ENCODE data around the gene VRK1.

VRK1 gene

GRCh38 chr14:96783043-96783914 is 13.9 kb upstream of the VRK1 start:
- Histone ChIP-seq H3K9ac (peak overlapping the region in 2 of 11 experiments; percentile 18 to 40; a peak in 3 of 22 replicates), H3K27ac (peak overlapping the region in 7 of 11 experiments; percentile 24 to 73 (median 46); a peak in 12 of 22 replicates), H3K4me3 (no peak overlapping the region), H3K9me3 (replicated peaks in 1 of 11) (peaks cover 0 to 11% (median 0%) of the 10 kb centered on the region in 11 experiments; a peak in 2 of 22 replicates), H3K27me3 (no peaks in the 10 kb centered on the region), H3K4me1 (peaks cover 0 to 28% (median 18%) of the 10 kb centered on the region in 10 experiments; a peak in 12 of 20 replicates), H3K4me2 (peak overlapping the region in 8 of 11 experiments; percentile 25 to 85 (median 66); a peak in 13 of 22 replicates), H4K20me1 (no peaks in the 10 kb centered on the region), H3K36me3 (no peaks in the 10 kb centered on the region)
- no peak for TF ChIP-seq Cebpa-rat (IDR thresholded peaks at IDR 0.05)

- Histone ChIP-seq H3K4me1 (peaks cover 0 to 28% (median 18%) of the 10 kb centered on the region in 10 experiments; a peak in 12 of 20 replicates), H3K27me3 (no peaks in the 10 kb centered on the region), H3K4me3 (no peak overlapping the region), H3K27ac (peak overlapping the region in 7 of 11 experiments; percentile 16 to 73 (median 52); a peak in 11 of 22 replicates), H3K4me2 (peak overlapping the region in 8 of 11 experiments; percentile 25 to 85 (median 66); a peak in 13 of 22 replicates), H3K9me3 (replicated peaks in 1 of 11) (peaks cover 0 to 11% (median 0%) of the 10 kb centered on the region in 11 experiments; a peak in 2 of 22 replicates), H3K36me3 (no peaks in the 10 kb centered on the region), H4K20me1 (no peaks in the 10 kb centered on the region), H3K9ac (peak overlapping the region in 3 of 11 experiments; percentile 21 to 41 (median 40); a peak in 3 of 22 replicates)
- peak in 9 of 11 experiments; percentile 49 to 94 (median 83); a peak in 16 of 22 replicates for TF ChIP-seq Cebpa-rat (IDR thresholded peaks at IDR 0.05)
Measured at GRCh38 chr14:96783915-96784224, 13.3 kb upstream of the VRK1 start.

DNA sequence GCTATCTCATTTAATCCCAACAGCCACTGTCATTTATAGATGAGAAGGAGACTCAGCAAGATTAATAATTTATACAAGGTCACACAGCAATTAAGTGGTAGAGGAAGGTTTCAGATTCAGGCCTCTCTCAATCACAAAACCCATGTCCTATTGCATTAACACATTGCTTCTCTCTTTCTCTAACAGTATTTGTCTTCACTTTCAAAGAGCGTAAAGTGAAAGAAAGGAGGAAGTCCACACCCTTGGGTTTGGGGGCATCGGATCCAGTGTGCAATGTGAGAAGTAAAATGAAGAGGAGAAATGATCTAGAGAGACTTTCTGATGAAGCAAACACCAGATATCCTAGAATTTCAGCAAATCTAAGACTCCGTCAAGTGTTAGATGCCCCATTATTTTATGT is 7.0 kb upstream of the VRK1 start:
- Histone ChIP-seq H3K4me3 (no peak overlapping the region), H3K27ac (no peak overlapping the region), H3K9me3 (replicated peaks in 1 of 11) (0 out of 22 replicates have a peak, but pooled peaks cover 0 to 5% (median 0%) of the 10 kb centered on the region in 11 experiments), H3K4me2 (peak overlapping the region in 3 of 11 experiments; percentile 20 to 47 (median 22); a peak in 7 of 22 replicates), H3K36me3 (no peaks in the 10 kb centered on the region), H3K9ac (no peak overlapping the region), H4K20me1 (no peaks in the 10 kb centered on the region), H3K4me1 (peaks cover 0 to 13% (median 0%) of the 10 kb centered on the region in 10 experiments; a peak in 2 of 20 replicates), H3K27me3 (no peaks in the 10 kb centered on the region)
- TF ChIP-seq Cebpa-rat (IDR thresholded peaks at IDR 0.05) = no peak

DNA sequence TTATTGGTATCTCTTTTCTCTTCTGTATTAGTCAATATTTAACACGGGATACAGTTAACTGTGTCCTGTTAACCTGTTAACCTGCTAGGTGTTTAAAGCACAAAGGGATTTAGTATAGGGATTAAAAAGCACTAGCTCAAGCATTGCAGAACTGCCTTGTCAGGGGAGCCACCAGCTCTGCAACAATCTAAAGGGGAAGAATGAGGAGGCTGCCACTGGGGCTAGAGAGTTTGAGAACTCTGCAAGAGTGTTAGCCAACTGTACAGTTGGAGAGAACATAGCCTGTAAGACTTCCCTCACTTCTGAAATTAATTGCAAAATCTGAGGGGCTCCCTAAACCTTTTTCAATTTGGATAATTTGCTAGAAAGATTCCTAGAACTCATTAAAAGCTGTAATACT is 6.5 kb upstream of the VRK1 start:
- Histone ChIP-seq H3K4me3 (no peak overlapping the region), H3K4me1 (peaks cover 0 to 18% (median 0%) of the 10 kb centered on the region in 10 experiments; a peak in 2 of 20 replicates), H3K9ac (no peak overlapping the region), H3K27ac (no peak overlapping the region), H3K36me3 (no peaks in the 10 kb centered on the region), H3K9me3 (replicated peaks in 1 of 11) (no peaks in the 10 kb centered on the region), H3K27me3 (no peaks in the 10 kb centered on the region), H4K20me1 (no peaks in the 10 kb centered on the region), H3K4me2 (no peak overlapping the region)
- TF ChIP-seq Cebpa-rat (IDR thresholded peaks at IDR 0.05) = no peak

- H3K9ac ChIP-seq = no peak overlapping the region
- TF ChIP-seq Cebpa-rat (IDR thresholded peaks at IDR 0.05) = no peak
- H3K4me2 ChIP-seq = no peak overlapping the region
- H4K20me1 ChIP-seq = no peaks in the 10 kb centered on the region
- no peaks in the 10 kb centered on the region for H3K9me3 ChIP-seq (replicated peaks in 1 of 11)
- peaks cover 0 to 19% (median 4%) of the 10 kb centered on the region in 10 experiments; a peak in 2 of 20 replicates for H3K4me1 ChIP-seq
- H3K4me3 ChIP-seq = no peak overlapping the region
- H3K36me3 ChIP-seq = no peaks in the 10 kb centered on the region
- H3K27me3 ChIP-seq = no peaks in the 10 kb centered on the region
- no peak overlapping the region for H3K27ac ChIP-seq
Measured at GRCh38 chr14:96792003-96792402, 5.2 kb upstream of the VRK1 start.

DNA sequence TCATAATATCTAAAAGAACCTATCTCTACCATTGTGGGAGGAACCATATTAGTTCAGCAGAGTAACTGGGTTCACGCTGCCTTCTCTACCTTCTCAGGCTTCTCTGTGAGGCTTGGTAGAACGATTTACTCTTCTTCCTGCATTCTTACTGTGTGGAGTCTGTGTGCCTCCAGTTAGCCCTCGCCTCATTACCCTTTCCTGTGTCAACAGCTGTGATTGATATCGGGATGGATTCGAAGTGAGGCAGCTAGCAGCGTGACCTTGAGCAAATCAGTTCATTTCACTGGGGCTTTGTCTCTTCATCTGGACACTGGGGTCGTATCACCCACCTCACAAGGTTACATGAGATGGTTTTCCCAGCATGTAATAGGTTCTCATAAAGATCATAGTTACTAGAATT is 4.6 kb upstream of the VRK1 start:
- no peak for TF ChIP-seq Cebpa-rat (IDR thresholded peaks at IDR 0.05)

DNA sequence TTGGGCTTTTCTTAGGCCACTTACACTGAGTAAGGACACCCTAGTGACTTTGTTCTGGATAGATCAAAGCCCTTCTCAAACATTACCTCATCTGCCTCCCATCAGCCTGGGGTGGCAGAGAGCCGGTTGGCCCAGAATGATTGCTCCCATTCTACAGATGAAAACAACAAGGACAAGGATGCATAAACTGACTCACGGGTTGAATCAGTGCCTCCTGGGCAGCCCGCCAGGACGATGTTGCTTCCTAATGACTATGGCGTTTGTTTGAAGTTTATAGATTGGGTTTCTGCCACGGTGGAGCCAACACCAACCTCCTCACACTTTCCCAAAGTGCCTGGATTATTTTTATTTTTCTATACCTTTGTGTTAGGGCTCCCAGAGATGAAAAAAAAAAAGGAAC is 3.6 kb upstream of the VRK1 start:
- H3K9ac ChIP-seq = no peak overlapping the region
- no peak overlapping the region for H3K4me3 ChIP-seq
- H3K9me3 ChIP-seq (replicated peaks in 1 of 11) = no peaks in the 10 kb centered on the region
- H3K36me3 ChIP-seq = no peaks in the 10 kb centered on the region
- TF ChIP-seq Cebpa-rat (IDR thresholded peaks at IDR 0.05) = no peak
- no peaks in the 10 kb centered on the region for H3K27me3 ChIP-seq
- H4K20me1 ChIP-seq = peaks cover 0 to 12% (median 6%) of the 10 kb centered on the region in 11 experiments; a peak in 8 of 22 replicates
- peaks cover 3 to 23% (median 8%) of the 10 kb centered on the region in 10 experiments; a peak in 19 of 20 replicates for H3K4me1 ChIP-seq
- H3K4me2 ChIP-seq = no peak overlapping the region
- no peak overlapping the region for H3K27ac ChIP-seq

More for the DNA sequence above, 4.6 kb upstream of the VRK1 start:
- Histone ChIP-seq H3K27me3 (no peaks in the 10 kb centered on the region), H3K36me3 (no peaks in the 10 kb centered on the region), H3K4me2 (no peak overlapping the region), H3K4me1 (peaks cover 0 to 19% (median 4%) of the 10 kb centered on the region in 10 experiments; a peak in 2 of 20 replicates), H3K27ac (no peak overlapping the region), H4K20me1 (peaks cover 0 to 2% (median 0%) of the 10 kb centered on the region in 11 experiments; a peak in 3 of 22 replicates), H3K4me3 (no peak overlapping the region), H3K9ac (no peak overlapping the region), H3K9me3 (replicated peaks in 1 of 11) (no peaks in the 10 kb centered on the region)

DNA sequence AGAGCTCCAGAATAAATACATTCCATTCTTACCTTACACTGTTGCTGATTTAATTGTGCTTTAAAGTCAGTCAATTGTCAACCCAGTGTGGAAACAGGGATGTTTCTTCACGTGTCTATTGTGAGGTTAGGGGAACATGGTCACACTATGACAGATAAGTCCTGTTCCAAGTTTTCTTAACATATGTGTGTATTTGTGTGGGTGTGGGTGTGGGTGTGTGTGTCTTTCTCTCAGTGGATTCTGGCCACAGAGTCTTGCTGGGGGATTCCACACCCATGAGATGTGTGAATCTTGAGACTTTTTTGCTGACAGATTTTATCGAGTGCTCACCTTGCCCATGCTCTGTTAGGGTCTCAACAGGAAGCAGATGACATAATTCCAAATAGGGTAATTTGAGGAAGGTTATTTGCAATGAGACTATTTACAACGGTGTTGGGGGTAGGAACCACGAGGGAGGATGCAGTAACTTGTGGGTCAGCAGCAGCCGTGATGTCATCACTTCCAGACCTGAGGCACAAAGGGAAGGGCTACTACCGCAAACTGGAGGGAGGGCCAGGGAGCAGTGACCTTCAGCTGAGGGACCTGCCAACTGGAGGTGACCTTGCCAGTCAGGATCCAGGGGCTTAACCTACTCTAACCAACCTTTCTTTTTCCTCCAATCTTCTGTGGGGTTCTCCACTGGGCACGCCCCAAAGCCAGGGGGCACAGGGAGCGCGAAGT is 1.9 kb upstream of the VRK1 start:
- peaks cover 0 to 3% (median 0%) of the 10 kb centered on the region in 11 experiments; a peak in 1 of 22 replicates for H3K36me3 ChIP-seq
- H3K27me3 ChIP-seq = no peaks in the 10 kb centered on the region
- no peak for TF ChIP-seq Cebpa-rat (IDR thresholded peaks at IDR 0.05)
- H3K9me3 ChIP-seq (replicated peaks in 1 of 11) = no peaks in the 10 kb centered on the region
- peaks cover 0 to 29% (median 23%) of the 10 kb centered on the region in 11 experiments; a peak in 12 of 22 replicates for H4K20me1 ChIP-seq
- H3K9ac ChIP-seq = no peak overlapping the region
- H3K27ac ChIP-seq = no peak overlapping the region
- no peak overlapping the region; a peak in 2 of 22 replicates for H3K4me2 ChIP-seq
- H3K4me3 ChIP-seq = no peak overlapping the region
- H3K4me1 ChIP-seq = peaks cover 13 to 28% (median 19%) of the 10 kb centered on the region in 10 experiments; a peak in 19 of 20 replicates

Measured in BLaER1 treated with 17β-estradiol and CSF1 and Interleukin-3, amounts not matched to agents 10 nM and 100 nM (cell line).